ENCODE results near the gene TPD52L1.
"Not testable (repeated sequence)": the region's sequence is repeated elsewhere in the genome, so short reads cannot be mapped to it uniquely, and the experiment has no call there.

TPD52L1 gene

DNA sequence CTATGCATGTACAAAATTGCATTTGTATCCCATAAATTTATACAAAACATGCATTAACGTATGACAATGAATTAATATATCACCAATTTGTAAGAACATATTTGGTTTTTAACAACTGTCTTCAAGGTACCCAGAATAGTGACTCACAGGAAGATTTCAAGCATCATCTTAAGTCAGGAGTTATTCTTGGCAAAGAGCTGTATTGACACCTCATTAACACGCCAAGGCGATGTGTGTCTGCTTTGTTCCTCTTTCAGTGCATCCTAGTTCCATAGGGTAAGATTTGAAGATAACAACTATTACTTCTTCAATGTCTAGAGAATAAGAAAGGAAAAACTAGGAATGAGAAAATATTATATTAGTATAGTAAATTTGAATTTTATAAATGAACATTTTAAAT is 35.8 kb upstream of the TPD52L1 start:
- no peak overlapping the region for H3K4me3 ChIP-seq (ENCODE audit: low read length)
- no peaks in the 10 kb centered on the region for H3K4me1 ChIP-seq (ENCODE audit: control insufficient read depth, insufficient read depth, low read length)
- WGBS (ENCODE audit: insufficient coverage, insufficient read length), result no CpG with 5 or more reads among the region's 3 CpGs
- no peaks in the 10 kb centered on the region for H3K36me3 ChIP-seq (ENCODE audit: control insufficient read depth, insufficient read depth, low read length)
- H3K9me3 ChIP-seq (ENCODE audit: control insufficient read depth, insufficient read depth, low read length), result no peaks in the 10 kb centered on the region; the same call in 1 of the 2 replicates
- no peak for DNase-seq (ENCODE audit: low read depth, low spot score)
- no peak overlapping the region for H3K27ac ChIP-seq (ENCODE audit: low read length)
- H3K27me3 ChIP-seq (ENCODE audit: control insufficient read depth, insufficient read depth, low read length), result no peaks in the 10 kb centered on the region

DNA sequence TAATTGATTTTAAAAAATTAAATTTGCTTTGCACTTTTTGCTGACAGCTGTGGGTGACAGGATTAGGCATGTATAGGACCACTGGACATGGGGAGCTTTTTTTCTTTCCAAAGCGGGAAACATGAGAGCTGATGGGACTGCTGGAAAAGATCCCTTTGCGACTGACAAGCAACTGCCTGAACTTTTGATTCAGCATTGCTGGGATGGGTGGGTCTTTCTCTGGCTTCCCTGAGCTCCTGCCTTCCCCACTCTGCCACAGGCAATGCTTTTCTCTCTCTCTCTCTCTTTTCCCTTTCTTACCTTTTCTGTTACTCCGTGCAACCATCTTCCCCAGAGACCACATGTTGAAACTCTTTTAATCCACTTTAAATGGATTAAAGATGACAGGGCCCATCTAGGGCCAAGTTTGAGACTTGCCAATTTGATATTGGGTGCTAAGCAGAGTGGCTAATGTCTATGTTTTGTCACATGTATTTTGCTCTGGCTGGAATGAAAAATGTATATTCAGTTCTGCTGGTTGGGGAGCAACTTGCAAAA is 33.5 kb upstream of the TPD52L1 start:
- WGBS (ENCODE audit: insufficient coverage, insufficient read length), result no CpG with 5 or more reads among the region's 3 CpGs
- H3K36me3 ChIP-seq (ENCODE audit: control insufficient read depth, insufficient read depth, low read length), result no peaks in the 10 kb centered on the region
- no peak for DNase-seq (ENCODE audit: low read depth, low spot score)

DNA sequence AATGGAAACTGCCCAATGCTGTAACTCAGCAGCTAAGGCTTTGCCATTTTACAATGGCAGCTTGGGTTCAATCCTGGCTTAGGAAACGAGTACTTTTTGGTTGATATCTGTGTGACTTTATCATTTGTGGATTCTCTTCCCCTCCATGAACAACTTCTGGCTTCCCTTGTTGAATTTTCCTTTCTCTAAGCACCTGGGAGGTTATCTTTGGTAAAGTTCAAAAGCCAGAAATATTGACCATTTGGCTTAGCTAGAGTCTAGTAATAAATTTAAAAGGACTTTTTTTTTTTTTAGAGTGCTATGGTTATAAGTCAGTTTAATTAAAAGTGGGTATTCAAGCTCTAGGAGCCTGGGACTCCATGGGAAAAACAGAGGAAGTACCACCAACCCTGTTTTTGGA is 31.7 kb upstream of the TPD52L1 start:
- no peak overlapping the region for H3K4me3 ChIP-seq (ENCODE audit: low read length)
- no peaks in the 10 kb centered on the region for H3K4me1 ChIP-seq (ENCODE audit: control insufficient read depth, insufficient read depth, low read length)
- no peaks in the 10 kb centered on the region for H3K27me3 ChIP-seq (ENCODE audit: control insufficient read depth, insufficient read depth, low read length)
- H3K36me3 ChIP-seq (ENCODE audit: control insufficient read depth, insufficient read depth, low read length), result no peaks in the 10 kb centered on the region
- DNase-seq (ENCODE audit: low read depth, low spot score), result no peak
- no peaks in the 10 kb centered on the region; the same call in 1 of the 2 replicates for H3K9me3 ChIP-seq (ENCODE audit: control insufficient read depth, insufficient read depth, low read length)
- H3K27ac ChIP-seq (ENCODE audit: low read length), result no peak overlapping the region
- no CpG with 5 or more reads among the region's 1 CpG for WGBS (ENCODE audit: insufficient coverage, insufficient read length)

More for the DNA sequence above, 33.5 kb upstream of the TPD52L1 start:
- Histone ChIP-seq H3K27me3 (ENCODE audit: control insufficient read depth, insufficient read depth, low read length) (no peaks in the 10 kb centered on the region), H3K27ac (ENCODE audit: low read length) (no peak overlapping the region), H3K4me3 (ENCODE audit: low read length) (no peak overlapping the region), H3K4me1 (ENCODE audit: control insufficient read depth, insufficient read depth, low read length) (no peaks in the 10 kb centered on the region), H3K9me3 (ENCODE audit: control insufficient read depth, insufficient read depth, low read length) (no peaks in the 10 kb centered on the region; the same call in 1 of the 2 replicates)

DNA sequence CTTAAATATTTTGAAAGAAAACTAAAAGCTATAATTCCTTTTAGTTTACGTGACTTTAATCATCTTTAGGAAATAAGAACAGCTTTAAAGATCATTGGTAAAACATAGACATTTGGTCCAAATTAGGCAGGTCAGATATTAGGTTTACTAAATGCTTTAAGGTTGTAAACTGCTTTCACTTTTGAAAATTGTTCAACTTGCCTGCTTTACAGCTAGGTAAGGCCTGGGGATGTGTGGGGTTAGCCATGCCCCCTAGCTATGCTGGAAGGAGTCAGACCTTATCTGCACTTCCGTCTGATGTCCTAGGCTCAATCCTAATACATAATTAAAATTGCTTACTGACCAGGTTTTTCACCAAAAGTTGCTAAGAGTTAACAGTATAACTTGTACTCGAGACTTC is 30.5 kb upstream of the TPD52L1 start:
- H3K4me3 ChIP-seq (ENCODE audit: low read length), result no peak overlapping the region
- WGBS (ENCODE audit: insufficient coverage, insufficient read length), result no CpG with 5 or more reads among the region's 3 CpGs

DNA sequence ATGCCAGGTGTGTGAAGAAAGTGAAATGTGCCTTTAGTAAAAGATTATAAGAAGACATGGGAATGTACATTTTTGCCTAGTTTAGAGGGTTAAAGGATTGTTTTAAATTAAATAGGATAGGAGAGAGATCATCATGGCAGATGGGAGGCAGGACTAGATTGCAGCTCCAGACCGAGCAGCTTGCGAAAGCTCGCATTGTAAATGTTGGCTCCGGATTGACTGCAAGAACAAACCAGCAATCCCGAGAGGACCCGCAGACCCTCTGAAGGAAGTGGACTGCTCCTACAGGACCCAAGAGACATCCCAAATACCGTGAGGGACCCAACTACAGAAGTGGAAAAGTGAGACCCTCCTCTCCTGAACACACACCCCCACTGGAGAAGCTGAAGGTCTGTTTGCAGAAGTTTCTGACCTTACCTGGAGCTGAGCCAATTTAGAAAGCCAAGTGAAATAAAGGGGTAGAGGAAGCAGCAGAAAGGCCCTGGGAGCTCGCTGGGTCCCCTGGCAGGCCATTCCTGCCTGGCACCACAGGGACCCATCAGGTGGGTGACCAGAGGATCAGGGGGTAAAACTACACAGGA is 30.0 kb upstream of the TPD52L1 start:
- no peaks in the 10 kb centered on the region for H3K36me3 ChIP-seq (ENCODE audit: control insufficient read depth, insufficient read depth, low read length)
- no peaks in the 10 kb centered on the region for H3K27me3 ChIP-seq (ENCODE audit: control insufficient read depth, insufficient read depth, low read length)
- no peak overlapping the region for H3K27ac ChIP-seq (ENCODE audit: low read length)
- no peak overlapping the region for H3K4me3 ChIP-seq (ENCODE audit: low read length)
- no CpG with 5 or more reads among the region's 8 CpGs for WGBS (ENCODE audit: insufficient coverage, insufficient read length)
- no peaks in the 10 kb centered on the region; the same call in 1 of the 2 replicates for H3K9me3 ChIP-seq (ENCODE audit: control insufficient read depth, insufficient read depth, low read length)
- DNase-seq (ENCODE audit: low read depth, low spot score), result no peak
- no peaks in the 10 kb centered on the region for H3K4me1 ChIP-seq (ENCODE audit: control insufficient read depth, insufficient read depth, low read length)

More for the DNA sequence above, 30.5 kb upstream of the TPD52L1 start:
- H3K27ac ChIP-seq (ENCODE audit: low read length), result no peak overlapping the region
- no peaks in the 10 kb centered on the region; the same call in 1 of the 2 replicates for H3K9me3 ChIP-seq (ENCODE audit: control insufficient read depth, insufficient read depth, low read length)
- DNase-seq (ENCODE audit: low read depth, low spot score), result no peak
- no peaks in the 10 kb centered on the region for H3K4me1 ChIP-seq (ENCODE audit: control insufficient read depth, insufficient read depth, low read length)
- no peaks in the 10 kb centered on the region for H3K27me3 ChIP-seq (ENCODE audit: control insufficient read depth, insufficient read depth, low read length)
- H3K36me3 ChIP-seq (ENCODE audit: control insufficient read depth, insufficient read depth, low read length), result no peaks in the 10 kb centered on the region

DNA sequence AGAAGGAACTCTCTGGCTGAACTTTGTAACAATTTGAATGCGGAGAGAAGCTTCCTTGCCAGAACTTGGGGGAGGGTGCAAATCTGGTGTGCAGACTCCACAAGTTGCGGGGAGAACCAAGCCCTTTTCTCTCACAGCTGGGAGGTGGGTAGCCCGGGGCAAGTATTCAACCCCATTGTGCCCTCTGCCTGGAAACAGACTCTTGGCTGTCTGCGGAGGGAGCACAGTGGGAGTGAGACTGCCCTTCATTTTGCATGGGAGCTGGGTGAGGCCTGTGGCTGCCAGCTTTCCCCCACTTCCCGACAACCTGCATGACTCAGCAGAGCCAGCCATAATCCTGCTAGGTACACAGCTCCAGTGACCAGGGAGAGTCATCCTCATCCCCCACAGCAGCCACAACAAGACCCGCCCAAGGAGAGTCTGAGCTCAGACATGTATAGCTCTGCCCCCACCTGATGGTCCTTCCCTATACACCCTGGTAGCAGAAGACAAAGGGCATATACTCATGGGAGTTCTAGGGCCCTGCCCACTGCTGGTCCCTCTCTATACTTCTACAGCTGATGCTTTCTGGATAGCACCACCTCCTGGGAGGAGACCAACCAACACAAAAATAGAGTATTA is 29.4 kb upstream of the TPD52L1 start:
- no peak for DNase-seq (ENCODE audit: low read depth, low spot score)
- Histone ChIP-seq H3K4me1 (ENCODE audit: control insufficient read depth, insufficient read depth, low read length) (no peaks in the 10 kb centered on the region), H3K4me3 (ENCODE audit: low read length) (no peak overlapping the region), H3K27ac (ENCODE audit: low read length) (no peak overlapping the region), H3K27me3 (ENCODE audit: control insufficient read depth, insufficient read depth, low read length) (no peaks in the 10 kb centered on the region), H3K9me3 (ENCODE audit: control insufficient read depth, insufficient read depth, low read length) (no peaks in the 10 kb centered on the region), H3K36me3 (ENCODE audit: control insufficient read depth, insufficient read depth, low read length) (no peaks in the 10 kb centered on the region)
- WGBS (ENCODE audit: insufficient coverage, insufficient read length), result no CpG with 5 or more reads among the region's 6 CpGs

DNA sequence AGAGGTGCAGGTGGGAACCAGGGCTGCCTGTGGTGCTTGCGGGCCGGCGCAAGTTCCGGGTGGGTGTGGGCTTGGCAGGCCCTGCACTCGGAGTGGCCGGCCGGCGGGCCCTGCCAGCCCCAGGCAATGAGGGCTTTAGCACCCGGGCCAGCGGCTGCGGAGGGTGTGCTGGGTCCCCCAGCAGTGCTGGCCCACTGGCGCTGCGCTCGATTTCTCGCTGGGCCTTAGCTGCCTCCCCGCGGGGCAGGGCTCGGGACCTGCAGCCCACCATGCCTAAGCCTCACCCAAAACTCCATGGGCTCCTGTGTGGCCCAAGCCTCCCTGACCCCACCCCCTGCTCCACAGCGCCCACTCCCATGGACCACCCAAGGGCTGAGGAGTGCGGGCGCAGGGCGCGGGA is 27.7 kb upstream of the TPD52L1 start:
- not testable (repeated sequence) for H3K4me1 ChIP-seq (ENCODE audit: control insufficient read depth, insufficient read depth, low read length); H3K27ac ChIP-seq (ENCODE audit: low read length); DNase-seq (ENCODE audit: low read depth, low spot score); H3K27me3 ChIP-seq (ENCODE audit: control insufficient read depth, insufficient read depth, low read length); H3K4me3 ChIP-seq (ENCODE audit: low read length); H3K36me3 ChIP-seq (ENCODE audit: control insufficient read depth, insufficient read depth, low read length); H3K9me3 ChIP-seq (ENCODE audit: control insufficient read depth, insufficient read depth, low read length)
- no CpG with 5 or more reads among the region's 23 CpGs for WGBS (ENCODE audit: insufficient coverage, insufficient read length)

DNA sequence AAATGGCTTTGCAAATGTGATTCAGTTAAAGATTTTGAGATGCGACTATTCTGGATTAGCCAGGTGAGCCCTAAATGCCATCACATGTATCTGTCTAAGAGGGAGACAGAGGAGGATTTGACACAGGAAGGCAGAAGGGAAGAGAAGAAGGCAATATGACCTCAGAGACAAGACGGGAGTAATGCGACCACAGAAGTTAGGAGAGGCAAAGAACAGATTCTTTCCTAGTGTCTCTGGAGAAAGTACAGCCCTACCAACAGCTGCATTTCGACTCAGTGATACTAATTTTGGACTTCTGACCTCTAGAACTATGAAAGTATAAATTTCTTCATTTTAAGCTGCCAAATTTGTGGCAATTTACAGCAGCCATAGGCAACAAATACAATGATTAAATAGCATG is 24.2 kb upstream of the TPD52L1 start:
- no peak overlapping the region for H3K27ac ChIP-seq (ENCODE audit: low read length)
- no peaks in the 10 kb centered on the region for H3K36me3 ChIP-seq (ENCODE audit: control insufficient read depth, insufficient read depth, low read length)
- WGBS (ENCODE audit: insufficient coverage, insufficient read length), result no CpG with 5 or more reads among the region's 4 CpGs
- no peaks in the 10 kb centered on the region for H3K9me3 ChIP-seq (ENCODE audit: control insufficient read depth, insufficient read depth, low read length)
- H3K27me3 ChIP-seq (ENCODE audit: control insufficient read depth, insufficient read depth, low read length), result no peaks in the 10 kb centered on the region
- no peaks in the 10 kb centered on the region for H3K4me1 ChIP-seq (ENCODE audit: control insufficient read depth, insufficient read depth, low read length)
- no peak overlapping the region for H3K4me3 ChIP-seq (ENCODE audit: low read length)
- DNase-seq (ENCODE audit: low read depth, low spot score), result no peak

DNA sequence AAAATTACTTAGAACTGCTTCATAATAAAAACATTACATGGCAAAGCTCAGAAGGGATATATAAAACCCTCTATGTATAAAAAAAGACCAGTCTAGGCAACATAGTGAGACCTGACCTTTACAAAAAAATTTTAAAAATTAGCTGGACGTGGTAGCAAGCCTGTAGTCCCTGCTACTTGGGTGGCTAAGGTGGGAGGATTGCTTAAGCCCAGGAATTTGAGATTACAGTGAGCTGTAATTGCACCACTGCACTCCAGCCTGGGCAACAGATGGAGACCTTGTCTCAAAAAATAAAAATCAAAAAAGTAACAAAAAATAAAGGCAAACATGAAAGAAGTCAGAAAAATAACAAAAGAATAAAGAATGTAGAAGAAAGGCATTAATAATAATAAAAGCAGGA is 21.5 kb upstream of the TPD52L1 start:
- no peaks in the 10 kb centered on the region for H3K9me3 ChIP-seq (ENCODE audit: control insufficient read depth, insufficient read depth, low read length)
- no peak overlapping the region for H3K27ac ChIP-seq (ENCODE audit: low read length)
- WGBS (ENCODE audit: insufficient coverage, insufficient read length), result no CpG with 5 or more reads among the region's 1 CpG
- H3K4me1 ChIP-seq (ENCODE audit: control insufficient read depth, insufficient read depth, low read length), result no peaks in the 10 kb centered on the region
- no peak overlapping the region for H3K4me3 ChIP-seq (ENCODE audit: low read length)
- no peak for DNase-seq (ENCODE audit: low read depth, low spot score)
- H3K27me3 ChIP-seq (ENCODE audit: control insufficient read depth, insufficient read depth, low read length), result no peaks in the 10 kb centered on the region
- no peaks in the 10 kb centered on the region for H3K36me3 ChIP-seq (ENCODE audit: control insufficient read depth, insufficient read depth, low read length)

DNA sequence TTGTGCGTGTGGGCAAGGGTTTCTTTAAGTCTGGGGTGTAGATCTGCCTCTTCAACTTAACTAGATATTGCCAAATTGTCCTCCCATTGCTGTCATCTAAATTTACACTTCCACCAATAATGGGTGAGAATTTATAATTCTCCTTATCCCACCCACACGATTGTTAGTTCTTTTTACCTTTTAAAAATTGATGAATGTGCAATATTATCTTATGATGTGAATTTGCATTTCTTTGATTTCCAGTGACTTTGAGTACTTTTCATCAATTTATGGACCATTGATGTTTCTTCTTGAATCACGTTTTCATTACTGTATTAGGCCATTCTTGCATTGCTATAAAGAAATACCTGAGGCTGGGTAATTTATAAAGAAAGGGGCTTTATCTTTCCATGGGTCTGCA is 17.2 kb upstream of the TPD52L1 start:
- no peaks in the 10 kb centered on the region for H3K4me1 ChIP-seq (ENCODE audit: control insufficient read depth, insufficient read depth, low read length)
- no peak overlapping the region for H3K4me3 ChIP-seq (ENCODE audit: low read length)
- no peaks in the 10 kb centered on the region for H3K27me3 ChIP-seq (ENCODE audit: control insufficient read depth, insufficient read depth, low read length)
- no peak overlapping the region for H3K27ac ChIP-seq (ENCODE audit: low read length)
- H3K36me3 ChIP-seq (ENCODE audit: control insufficient read depth, insufficient read depth, low read length), result no peaks in the 10 kb centered on the region
- H3K9me3 ChIP-seq (ENCODE audit: control insufficient read depth, insufficient read depth, low read length), result no peaks in the 10 kb centered on the region
- no CpG with 5 or more reads among the region's 3 CpGs for WGBS (ENCODE audit: insufficient coverage, insufficient read length)
- no peak for DNase-seq (ENCODE audit: low read depth, low spot score)

DNA sequence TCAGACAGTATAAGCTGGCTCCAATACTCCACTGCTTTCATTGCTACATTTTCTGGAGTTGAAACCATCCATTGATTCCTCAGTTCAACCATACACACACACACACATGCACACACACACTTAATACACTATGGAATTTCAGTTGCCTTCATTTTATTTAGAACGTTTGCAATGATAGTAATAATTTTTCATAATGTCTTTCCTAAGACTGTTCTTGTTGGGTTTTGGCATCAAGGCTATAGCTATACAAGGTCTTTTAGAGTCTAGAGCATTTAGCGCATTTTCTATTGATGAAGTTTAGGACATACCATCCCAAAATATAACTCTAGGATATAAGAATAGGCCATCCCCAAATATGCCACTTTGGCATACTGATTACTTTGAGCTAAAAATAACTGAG is 15.5 kb upstream of the TPD52L1 start:
- no peak for DNase-seq (ENCODE audit: low read depth, low spot score)
- no CpG with 5 or more reads among the region's 2 CpGs for WGBS (ENCODE audit: insufficient coverage, insufficient read length)
- Histone ChIP-seq H3K27me3 (ENCODE audit: control insufficient read depth, insufficient read depth, low read length) (no peaks in the 10 kb centered on the region), H3K9me3 (ENCODE audit: control insufficient read depth, insufficient read depth, low read length) (no peaks in the 10 kb centered on the region), H3K4me3 (ENCODE audit: low read length) (no peak overlapping the region), H3K36me3 (ENCODE audit: control insufficient read depth, insufficient read depth, low read length) (no peaks in the 10 kb centered on the region), H3K4me1 (ENCODE audit: control insufficient read depth, insufficient read depth, low read length) (no peaks in the 10 kb centered on the region), H3K27ac (ENCODE audit: low read length) (no peak overlapping the region)
